SW 1271 (cell line): ENCODE measurements around the gene RBM44.
"Not testable (repeated sequence)": the region's sequence is repeated elsewhere in the genome, so short reads cannot be mapped to it uniquely, and the experiment has no call there.

ENCODE experiments used
- DNase-seq, 2 experiments: peaks; one replicate each; lab custom pipeline; 2025; lab: John Stamatoyannopoulos, UW

Gene RBM44

GRCh38 chr2:237848940-237849339, 50.4 kb downstream of the RBM44 start:
- DNase-seq = not testable (repeated sequence)

GRCh38 chr2:237854295-237854694, 55.7 kb downstream of the RBM44 start:
- no peak for DNase-seq

DNA sequence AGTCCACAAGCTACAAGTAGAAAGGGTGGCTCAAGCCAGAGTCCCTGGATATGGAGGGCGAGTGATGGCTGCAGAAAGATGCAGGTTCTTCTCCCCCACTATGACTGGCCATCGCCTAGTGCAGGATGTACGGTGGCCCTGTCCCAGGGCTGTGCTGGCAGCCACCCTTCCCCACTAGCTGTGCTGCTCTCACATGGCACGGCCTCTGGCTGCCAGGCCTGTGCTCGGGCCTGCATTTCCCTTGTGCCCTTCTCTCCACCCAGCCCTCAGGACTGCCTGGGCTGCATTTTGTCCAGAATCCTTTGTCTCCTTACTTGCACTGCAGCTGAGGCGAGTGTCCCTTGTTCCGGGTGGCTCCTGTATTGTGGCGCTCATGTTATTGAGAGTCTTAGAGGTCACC, 59.2 kb downstream of the RBM44 start:
- no peak for DNase-seq

GRCh38 chr2:237858294-237859081, 59.9 kb downstream of the RBM44 start:
- peak in 1 of 2 experiments; percentile 69 for DNase-seq

DNA sequence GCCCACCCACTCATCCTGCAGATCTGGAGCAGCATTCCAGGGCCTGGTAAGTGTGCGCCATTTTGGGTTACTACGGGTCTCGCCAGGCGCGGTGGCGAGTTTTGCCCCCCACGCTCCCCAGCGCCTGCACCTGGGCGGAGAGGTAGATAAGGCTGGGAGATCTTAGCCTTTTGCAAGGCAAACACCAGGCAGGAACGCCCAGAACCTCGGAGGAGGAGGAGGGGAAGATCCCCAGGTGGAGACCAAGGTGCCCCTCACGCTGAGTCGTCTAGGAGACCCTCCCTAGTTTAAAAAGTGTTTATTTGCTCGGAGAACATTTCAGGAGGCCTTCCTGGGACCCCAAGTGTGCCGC, 60.5 kb downstream of the RBM44 start:
- no peak for DNase-seq

DNA sequence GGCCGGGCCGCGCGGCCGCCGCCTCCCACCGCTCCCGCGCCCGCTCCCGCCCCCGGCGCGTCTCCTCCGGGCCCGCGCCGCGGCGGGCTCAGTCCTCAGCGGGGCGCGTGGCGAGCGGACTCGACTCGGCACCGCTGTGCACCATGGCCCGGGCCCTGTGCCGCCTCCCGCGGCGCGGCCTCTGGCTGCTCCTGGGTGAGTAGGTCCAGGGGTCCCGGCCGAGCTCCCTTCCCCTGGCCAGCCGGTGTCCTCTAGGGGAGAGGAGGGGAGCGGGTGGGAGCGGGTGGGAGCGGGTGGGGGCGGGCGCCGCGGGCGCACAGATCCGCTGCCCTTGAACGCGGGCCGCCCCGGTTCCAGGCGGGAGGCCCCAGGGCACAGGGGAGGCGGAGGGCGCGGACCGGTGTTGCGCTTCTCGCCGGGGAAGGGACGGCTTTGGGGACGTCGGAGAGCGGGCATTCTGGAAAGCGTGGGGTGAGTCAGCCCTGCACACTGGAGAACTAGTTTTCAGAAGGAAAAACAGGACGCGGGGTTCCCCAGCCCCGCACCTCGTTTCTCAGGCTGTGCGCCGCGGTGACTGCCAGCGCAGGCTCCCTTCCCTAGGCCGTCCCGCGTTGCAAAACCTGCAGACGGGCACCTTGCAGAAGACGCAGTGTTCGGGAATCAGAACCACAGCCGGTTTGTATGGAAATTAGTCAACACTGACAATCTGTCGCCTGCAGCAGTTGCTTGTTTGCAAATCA, 61.1 kb downstream of the RBM44 start, which contains the start of gene RAMP1:
RAMP1 (plus strand) TSS at position 91 of the 740 bp plus-strand sequence; CDS start at position 144, 53 bp downstream.
- no peak for DNase-seq

GRCh38 chr2:237860273-237860935, 61.8 kb downstream of the RBM44 start:
- DNase-seq = no peak

DNA sequence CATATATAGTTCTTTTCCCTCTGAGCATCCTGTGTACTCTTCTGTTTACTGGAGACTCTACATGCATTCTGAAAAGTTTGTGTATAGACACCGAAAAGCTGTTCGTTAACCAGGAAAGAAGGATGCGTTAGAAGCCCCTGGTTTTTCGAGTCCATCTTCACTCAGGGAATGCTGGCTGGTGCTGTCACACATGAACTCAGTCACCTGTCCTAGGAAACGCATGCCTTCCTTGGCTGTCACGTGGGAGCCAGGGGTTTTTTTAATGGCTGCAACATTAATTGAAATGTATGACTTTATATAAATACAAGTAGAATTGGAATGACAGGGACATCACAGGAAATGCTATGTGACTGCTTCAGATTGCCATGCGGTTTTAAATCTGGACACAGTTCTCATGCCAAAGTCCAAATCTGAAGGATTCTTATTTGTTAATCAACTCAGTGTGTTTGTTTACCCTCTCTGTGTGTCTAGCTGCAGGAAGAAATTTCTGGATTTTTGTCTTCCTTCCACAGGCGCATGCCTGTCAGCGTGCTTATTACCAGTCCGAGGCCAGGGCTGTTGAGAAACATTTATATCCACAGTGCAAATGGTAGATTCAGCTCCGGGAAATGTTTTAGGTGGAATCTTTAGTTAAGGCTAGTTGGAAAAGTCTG, 63.4 kb downstream of the RBM44 start:
- no peak for DNase-seq

DNA sequence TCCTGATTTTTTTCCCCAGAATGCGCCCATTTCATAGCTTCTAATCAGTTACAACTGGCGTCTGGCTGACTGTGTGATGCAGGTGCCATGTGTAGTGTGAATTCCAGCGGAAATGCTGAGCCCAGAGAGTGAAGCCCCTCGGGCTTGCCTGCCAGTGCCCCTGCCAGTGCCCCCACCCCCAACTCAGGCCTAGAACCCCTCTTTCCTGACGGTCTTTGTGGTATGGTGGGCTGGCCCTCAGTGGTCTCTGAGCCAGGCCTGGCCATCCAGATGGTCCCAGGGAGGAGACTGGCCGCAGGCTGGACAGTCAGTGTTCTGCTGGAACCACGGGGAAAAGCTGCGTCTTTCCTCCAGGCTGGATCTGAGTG, 63.9 kb downstream of the RBM44 start:
- DNase-seq = no peak

DNA sequence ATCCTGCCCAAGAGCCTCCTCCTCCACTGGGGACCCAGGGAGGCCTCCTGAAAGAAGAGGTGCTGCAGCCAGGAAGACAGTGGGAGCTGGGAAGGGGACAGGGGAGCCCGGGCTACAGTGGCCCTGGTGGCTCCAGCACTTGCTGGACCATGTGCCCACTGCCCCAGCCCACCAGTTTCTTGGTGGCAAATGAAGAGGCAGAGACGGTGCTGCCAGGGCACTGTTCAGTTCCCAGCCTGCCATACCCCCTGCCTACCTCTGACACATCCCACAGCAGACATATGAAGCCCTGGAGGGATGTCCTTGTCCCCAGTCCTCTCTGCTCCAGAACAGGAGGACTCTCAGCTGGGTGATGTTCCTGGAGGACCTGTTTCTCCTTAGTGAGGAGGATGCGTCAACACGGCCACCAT, 64.5 kb downstream of the RBM44 start:
- no peak for DNase-seq

- no peak for DNase-seq
Measured at GRCh38 chr2:237863689-237864443, 65.3 kb downstream of the RBM44 start.

DNA sequence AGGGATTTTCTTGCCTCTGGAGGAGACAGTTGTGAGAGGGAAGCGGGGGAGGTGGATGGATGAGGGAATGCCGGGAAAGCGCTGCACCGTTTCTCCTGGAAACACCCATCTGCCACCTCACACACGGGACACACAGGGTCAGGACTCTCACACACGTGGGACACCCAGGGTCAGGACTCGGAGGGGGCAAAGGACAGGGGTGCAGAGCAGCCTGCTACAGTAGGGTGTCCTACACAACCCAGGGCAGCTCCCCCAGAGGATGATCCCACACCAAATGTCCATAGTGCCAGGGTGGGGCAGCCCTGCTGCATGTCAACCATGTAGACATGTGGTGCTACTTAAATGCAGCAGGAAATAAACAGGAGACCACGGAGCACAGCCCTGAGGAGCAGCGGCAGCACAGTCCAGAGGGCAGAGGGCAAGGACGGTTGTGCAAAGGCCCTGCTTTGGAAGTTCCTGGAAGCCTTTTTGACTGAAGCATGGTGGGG, 65.9 kb downstream of the RBM44 start:
- DNase-seq = no peak

GRCh38 chr2:237864940-237865622, 66.5 kb downstream of the RBM44 start:
- DNase-seq = peak; percentile 31 to 49

GRCh38 chr2:237865623-237866041, 67.1 kb downstream of the RBM44 start:
- DNase-seq = no peak

- peak in 1 of 2 experiments; percentile 49 for DNase-seq
Measured at GRCh38 chr2:237866101-237866621, 67.6 kb downstream of the RBM44 start.

DNA sequence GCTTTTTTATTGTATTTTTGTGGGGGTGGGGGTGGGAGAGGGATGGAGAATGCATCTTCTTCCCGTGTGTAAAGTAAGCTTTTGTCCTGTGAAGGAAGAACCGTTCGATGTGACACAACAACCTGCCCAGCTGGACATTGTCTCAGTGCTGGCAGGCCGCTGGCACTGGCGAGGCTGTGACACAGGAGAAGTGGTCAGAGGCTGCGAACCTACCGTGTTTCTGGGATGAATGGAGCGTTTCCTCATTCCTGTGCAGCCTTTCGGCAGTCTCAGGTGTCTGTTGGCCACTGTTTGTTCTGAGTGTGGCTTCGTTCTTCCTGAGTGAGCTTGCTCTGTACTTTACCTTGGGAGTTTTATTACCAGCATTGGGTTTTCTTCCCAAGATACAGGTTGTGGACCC, 68.9 kb downstream of the RBM44 start:
- DNase-seq = no peak

- not testable (repeated sequence) for DNase-seq
Measured at GRCh38 chr2:237868074-237868473, 69.5 kb downstream of the RBM44 start.

- DNase-seq = no peak
Measured at GRCh38 chr2:237868631-237869342, 70.2 kb downstream of the RBM44 start.

DNA sequence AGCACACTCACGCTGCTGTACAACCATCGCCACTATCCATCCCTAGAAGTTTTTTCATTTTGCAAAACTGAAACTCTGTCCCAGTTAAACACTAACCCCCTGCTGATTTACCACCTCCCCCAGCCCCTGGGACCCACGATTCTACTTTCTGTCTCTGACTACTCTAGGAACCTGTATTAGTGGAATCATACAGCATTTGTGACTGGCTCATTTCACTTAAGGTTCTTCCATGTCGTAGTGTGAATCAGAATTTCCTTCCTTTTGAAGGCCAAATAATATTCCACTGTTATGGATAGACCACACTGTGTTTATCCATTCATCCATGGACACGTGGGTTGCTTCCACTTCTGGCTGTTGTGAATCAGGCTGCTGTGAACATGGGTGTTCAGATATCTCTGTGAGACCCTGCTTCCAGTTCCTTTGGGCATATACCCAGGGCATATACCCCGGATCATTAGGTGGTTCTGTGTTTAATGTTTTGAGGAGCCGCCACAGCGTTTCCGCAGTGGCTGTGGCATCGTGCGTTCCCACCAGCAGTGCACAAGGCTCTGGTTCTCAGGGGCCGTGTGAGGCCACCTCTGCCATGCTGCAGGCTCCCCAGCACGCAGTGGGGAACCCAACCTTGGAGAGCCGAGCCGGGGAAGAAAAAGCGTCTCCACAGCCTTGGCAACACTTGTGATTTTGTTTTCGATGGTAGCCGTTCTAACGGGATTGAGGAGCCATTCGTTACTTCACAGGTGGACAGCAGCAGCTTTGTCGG, 70.9 kb downstream of the RBM44 start:
- DNase-seq = no peak
